Thyroid gland (tissue), 4 donors: ENCODE results near the gene GPD1L.

Source experiments
- POLR2A ChIP-seq, 2 donors: fragments of 450-650 bp; IDR thresholded peaks; one replicate each; pipeline ENCODE4 v1.6.1; 2017; ENCODE audit warnings: antibody characterized with exemption in 2 of 2, mild to moderate bottlenecking in 2 of 2, moderate library complexity in 1 of 2
- TF ChIP-seq, protein P1 (sequence below), 6 experiments: fragments of 200-600 bp in 3 of 6; fragments of 450-650 bp in 3 of 6; sonication (generic) in 3 of 6; IDR thresholded peaks; one replicate each; pipeline ENCODE4 v1.5.1; 2016 to 2019; ENCODE audit warnings: antibody characterized with exemption in 6 of 6, mild to moderate bottlenecking in 2 of 6, inconsistent platforms in 1 of 6, moderate library complexity in 1 of 6

DNA sequence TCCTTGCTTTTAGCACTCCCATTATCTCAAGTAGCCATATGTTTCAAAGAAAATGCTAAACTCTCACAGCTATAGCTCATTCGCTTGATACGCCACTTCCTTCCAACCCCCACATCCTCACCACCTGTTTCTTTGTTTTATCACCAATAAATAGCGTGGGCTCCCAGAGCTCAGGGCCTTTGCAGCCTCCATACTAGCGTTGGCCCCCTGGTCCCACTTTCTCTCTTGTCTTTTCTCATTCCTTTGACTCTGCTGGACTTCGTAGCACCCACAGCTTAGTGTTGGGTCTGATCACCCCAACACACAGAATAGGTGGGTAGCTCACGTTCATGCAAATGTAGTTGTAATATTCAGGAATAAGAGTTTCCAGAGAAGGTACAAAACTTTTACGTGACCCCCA, 4.1 kb upstream of the GPD1L start:
- TF ChIP-seq, protein P1, sequence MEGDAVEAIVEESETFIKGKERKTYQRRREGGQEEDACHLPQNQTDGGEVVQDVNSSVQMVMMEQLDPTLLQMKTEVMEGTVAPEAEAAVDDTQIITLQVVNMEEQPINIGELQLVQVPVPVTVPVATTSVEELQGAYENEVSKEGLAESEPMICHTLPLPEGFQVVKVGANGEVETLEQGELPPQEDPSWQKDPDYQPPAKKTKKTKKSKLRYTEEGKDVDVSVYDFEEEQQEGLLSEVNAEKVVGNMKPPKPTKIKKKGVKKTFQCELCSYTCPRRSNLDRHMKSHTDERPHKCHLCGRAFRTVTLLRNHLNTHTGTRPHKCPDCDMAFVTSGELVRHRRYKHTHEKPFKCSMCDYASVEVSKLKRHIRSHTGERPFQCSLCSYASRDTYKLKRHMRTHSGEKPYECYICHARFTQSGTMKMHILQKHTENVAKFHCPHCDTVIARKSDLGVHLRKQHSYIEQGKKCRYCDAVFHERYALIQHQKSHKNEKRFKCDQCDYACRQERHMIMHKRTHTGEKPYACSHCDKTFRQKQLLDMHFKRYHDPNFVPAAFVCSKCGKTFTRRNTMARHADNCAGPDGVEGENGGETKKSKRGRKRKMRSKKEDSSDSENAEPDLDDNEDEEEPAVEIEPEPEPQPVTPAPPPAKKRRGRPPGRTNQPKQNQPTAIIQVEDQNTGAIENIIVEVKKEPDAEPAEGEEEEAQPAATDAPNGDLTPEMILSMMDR (IDR thresholded peaks at IDR 0.05) = no peak
- no peak for TF ChIP-seq POLR2A (IDR thresholded peaks at IDR 0.05)
